GM21526 (cell line): Measurements from ENCODE around the gene RAP1A.
"Not testable (repeated sequence)": the region's sequence is repeated elsewhere in the genome, so short reads cannot be mapped to it uniquely, and the experiment has no call there.

Source experiments
- ATAC-seq: cut with Tn5 transposase; IDR thresholded peaks from one replicate; pipeline ENCODE4 v1.9.1; 2021; ENCODE audit warnings: moderate library complexity; ENCODE audit not compliant: unreplicated experiment, low FRiP score

RAP1A gene

GRCh38 chr1:111733992-111734341, 114.4 kb downstream of the RAP1A start:
- no peak for ATAC-seq

- no peak for ATAC-seq
Observed at GRCh38 chr1:111734426-111734825, 114.8 kb downstream of the RAP1A start.

DNA sequence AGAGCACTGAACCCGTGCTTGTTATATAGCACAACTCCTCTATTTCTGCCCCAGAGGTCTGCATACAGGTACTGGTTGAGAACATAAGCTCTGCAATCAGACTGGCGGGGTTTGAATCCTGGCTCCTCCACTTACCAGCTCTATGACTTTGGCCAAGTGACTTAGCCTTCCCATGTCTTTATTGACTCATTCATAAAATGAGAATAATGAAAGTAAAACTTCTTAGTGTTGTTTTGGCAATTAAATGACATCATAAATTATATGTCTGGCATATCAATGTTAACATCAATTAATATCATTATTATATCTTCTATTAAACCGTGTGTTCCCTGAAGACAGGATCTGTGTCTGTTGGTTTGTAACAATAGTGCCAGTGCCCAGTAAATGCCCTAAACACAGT, 115.3 kb downstream of the RAP1A start:
- ATAC-seq, result no peak

DNA sequence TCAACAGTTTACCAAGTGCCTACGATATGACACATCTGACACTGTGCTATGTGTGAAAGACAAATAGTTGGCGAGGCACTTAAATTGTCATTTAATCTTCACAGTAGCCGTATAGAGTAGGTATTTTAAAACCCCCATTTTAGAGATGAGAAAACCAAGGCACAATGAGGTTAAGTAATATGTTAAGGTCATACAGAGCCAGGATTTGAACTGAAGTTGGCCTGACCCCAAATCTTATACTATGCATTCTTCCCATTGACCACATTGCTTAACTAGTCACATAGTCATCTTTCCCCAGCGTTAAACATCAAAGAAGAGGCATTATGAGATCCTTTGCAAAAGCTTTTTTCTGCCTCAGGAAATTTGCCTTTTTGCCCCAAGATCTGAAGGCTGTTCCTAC, 115.7 kb downstream of the RAP1A start:
- no peak for ATAC-seq

- ATAC-seq, result no peak
Observed at GRCh38 chr1:111735858-111736544, 116.4 kb downstream of the RAP1A start.

DNA sequence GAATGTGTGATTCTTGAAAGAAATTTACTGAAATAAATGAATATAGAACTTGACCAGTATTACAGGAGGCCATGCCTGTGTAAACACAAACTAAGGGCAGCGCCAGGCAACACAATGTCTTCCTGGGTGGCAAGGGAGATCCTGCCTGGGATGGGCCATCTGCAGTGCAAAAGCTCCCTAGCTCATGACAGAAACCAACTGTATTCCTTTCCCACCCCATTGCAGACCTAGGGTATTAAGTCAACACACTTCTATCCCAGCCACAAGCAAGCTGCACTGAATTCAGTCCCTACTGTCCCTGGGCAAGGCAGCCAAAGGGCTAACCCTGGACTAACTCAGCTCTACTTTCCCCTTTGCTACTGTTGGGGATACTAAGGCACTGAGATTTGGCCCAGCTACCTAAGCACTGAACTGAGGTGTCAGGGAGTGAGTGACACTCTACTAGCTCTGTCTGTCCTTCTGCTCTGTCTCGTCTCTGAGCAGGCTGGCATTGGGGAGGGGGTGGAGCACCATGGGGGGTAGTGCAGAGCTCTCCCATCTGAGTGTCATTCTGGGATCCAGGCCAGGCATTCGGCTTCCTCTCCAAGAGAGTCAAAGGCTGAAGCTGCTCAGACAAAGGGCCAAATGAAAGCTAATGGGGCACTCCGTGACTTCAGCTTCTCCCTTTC, 117.1 kb downstream of the RAP1A start:
- no peak for ATAC-seq

GRCh38 chr1:111737216-111738132, 117.9 kb downstream of the RAP1A start:
- ATAC-seq, result no peak

- no peak for ATAC-seq
Observed at GRCh38 chr1:111738133-111738435, 118.5 kb downstream of the RAP1A start.

GRCh38 chr1:111738436-111739193, 119.0 kb downstream of the RAP1A start:
- ATAC-seq, result peak; percentile 44

DNA sequence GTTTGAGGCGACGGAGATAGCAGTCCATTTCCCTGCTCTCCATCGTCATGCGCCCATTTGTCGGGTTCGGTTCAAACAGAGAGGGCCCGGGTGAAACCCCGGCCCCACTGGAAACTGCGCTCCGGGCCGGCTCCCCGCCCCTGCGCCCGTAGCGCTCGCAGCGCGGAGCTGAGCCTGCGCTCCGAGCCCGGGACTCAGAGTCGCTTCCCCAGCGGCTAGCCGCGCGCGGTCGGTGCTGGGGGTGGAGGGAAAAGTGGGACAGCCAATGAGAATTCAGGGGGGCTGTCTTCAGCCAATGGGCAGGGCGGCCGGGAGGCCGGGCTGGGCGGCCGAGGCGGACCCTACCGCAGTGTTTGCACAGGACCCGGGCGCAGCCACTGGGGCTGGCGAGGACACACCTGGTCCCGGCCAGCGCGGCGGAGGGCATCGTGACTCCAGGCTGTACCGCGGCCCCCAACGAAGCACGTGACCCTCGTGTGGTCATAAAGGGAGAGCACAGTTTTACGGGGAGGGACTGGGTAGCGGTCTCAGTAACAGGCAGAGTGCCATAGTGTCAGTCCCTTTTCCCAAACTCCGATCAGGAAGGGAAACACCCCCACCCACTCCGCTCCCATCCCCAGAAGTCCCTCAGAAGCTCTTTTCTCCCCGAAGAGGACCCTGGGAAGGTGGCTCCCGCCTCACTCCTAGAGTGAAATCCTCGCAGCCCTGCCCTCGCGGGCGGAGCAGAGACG, 119.8 kb downstream of the RAP1A start, which contains the start of gene INKA2:
INKA2 (minus strand) TSS at position 202 of the 731 bp plus-strand sequence; CDS start at position 49, 153 bp downstream.
- ATAC-seq, result peak; percentile 76

- ATAC-seq, result no peak
Observed at GRCh38 chr1:111739925-111740765, 120.6 kb downstream of the RAP1A start.

GRCh38 chr1:111742292-111742691, 122.7 kb downstream of the RAP1A start:
- not testable (repeated sequence) for ATAC-seq

GRCh38 chr1:111742938-111743549, 123.5 kb downstream of the RAP1A start:
- no peak for ATAC-seq

- ATAC-seq, result no peak
Observed at GRCh38 chr1:111743679-111744101, 124.1 kb downstream of the RAP1A start.

- ATAC-seq, result no peak
Observed at GRCh38 chr1:111745675-111746613, 126.4 kb downstream of the RAP1A start.

DNA sequence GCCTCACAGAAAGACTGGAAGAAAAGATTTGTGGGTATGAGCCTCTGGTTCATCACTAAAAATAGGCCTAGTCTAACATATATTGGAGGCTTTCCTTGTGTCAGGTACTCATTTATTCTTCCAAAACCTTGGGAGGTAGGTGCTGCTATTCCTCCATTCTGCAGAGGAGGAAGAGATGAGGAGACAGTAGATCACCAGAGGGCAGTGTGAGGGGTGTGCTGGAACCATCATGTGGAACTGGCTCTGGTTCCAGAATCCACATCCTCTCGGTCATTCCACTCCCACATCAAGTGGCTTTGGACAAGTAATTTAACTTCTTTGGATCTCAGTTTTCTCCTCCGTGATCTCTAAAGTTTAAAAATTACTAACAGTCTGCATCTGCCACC, 127.0 kb downstream of the RAP1A start:
- ATAC-seq, result no peak

GRCh38 chr1:111747282-111747734, 127.7 kb downstream of the RAP1A start:
- ATAC-seq, result no peak
